ENCODE measurements around the gene NTN1.
A peak's percentile ranks its signal among the peaks of the same experiment; 100 is the strongest.

The NTN1 gene

GRCh38 chr17:9006175-9006767, 15.0 kb upstream of the NTN1 start:
- DNase-seq: no peak

- DNase-seq: no peak
Observed at GRCh38 chr17:9007052-9007714, 14.1 kb upstream of the NTN1 start.

- DNase-seq: no peak
Observed at GRCh38 chr17:9009096-9009495, 12.2 kb upstream of the NTN1 start.

GRCh38 chr17:9009737-9010136, 11.6 kb upstream of the NTN1 start:
- no peak for DNase-seq

GRCh38 chr17:9011001-9011400, 10.3 kb upstream of the NTN1 start:
- DNase-seq: no peak

- no peak for DNase-seq
Observed at GRCh38 chr17:9016941-9017552, 4.3 kb upstream of the NTN1 start.

GRCh38 chr17:9018726-9019125, 2.6 kb upstream of the NTN1 start:
- DNase-seq: no peak

- no peak for DNase-seq
Observed at GRCh38 chr17:9020096-9020823, 1.1 kb upstream of the NTN1 start.

- no peak for DNase-seq
Observed at GRCh38 chr17:9020824-9021157, 519 bp upstream of the NTN1 start.

- DNase-seq: peak in 1 of 2 experiments; percentile 14
Observed at GRCh38 chr17:9021992-9022572, 772 bp downstream of the NTN1 start.

GRCh38 chr17:9022573-9023391, 1.5 kb downstream of the NTN1 start:
- DNase-seq: peak in 1 of 2 experiments; percentile 23

- no peak for DNase-seq
Observed at GRCh38 chr17:9023392-9024218, 2.3 kb downstream of the NTN1 start.

GRCh38 chr17:9024497-9024896, 3.2 kb downstream of the NTN1 start:
- no peak for DNase-seq

GRCh38 chr17:9026741-9027140, 5.4 kb downstream of the NTN1 start:
- DNase-seq: no peak

GRCh38 chr17:9028202-9028987, 7.1 kb downstream of the NTN1 start:
- no peak for DNase-seq

GRCh38 chr17:9028988-9029570, 7.8 kb downstream of the NTN1 start:
- DNase-seq: no peak

GRCh38 chr17:9032151-9032550, 10.8 kb downstream of the NTN1 start:
- no peak for DNase-seq

- no peak for DNase-seq
Observed at GRCh38 chr17:9032583-9032982, 11.3 kb downstream of the NTN1 start.

GRCh38 chr17:9035249-9035648, 13.9 kb downstream of the NTN1 start:
- no peak for DNase-seq

- DNase-seq: no peak
Observed at GRCh38 chr17:9036336-9036735, 15.0 kb downstream of the NTN1 start.
